GM21723 (cell line): ENCODE results near the gene IQGAP2.
"Not testable (repeated sequence)": the region's sequence is repeated elsewhere in the genome, so short reads cannot be mapped to it uniquely, and the experiment has no call there.

Experiments used
- ATAC-seq: cut with Tn5 transposase; IDR thresholded peaks from one replicate; pipeline ENCODE4 v1.9.1; 2021; ENCODE audit warnings: mild to moderate bottlenecking, moderate library complexity; ENCODE audit not compliant: unreplicated experiment

Gene IQGAP2

DNA sequence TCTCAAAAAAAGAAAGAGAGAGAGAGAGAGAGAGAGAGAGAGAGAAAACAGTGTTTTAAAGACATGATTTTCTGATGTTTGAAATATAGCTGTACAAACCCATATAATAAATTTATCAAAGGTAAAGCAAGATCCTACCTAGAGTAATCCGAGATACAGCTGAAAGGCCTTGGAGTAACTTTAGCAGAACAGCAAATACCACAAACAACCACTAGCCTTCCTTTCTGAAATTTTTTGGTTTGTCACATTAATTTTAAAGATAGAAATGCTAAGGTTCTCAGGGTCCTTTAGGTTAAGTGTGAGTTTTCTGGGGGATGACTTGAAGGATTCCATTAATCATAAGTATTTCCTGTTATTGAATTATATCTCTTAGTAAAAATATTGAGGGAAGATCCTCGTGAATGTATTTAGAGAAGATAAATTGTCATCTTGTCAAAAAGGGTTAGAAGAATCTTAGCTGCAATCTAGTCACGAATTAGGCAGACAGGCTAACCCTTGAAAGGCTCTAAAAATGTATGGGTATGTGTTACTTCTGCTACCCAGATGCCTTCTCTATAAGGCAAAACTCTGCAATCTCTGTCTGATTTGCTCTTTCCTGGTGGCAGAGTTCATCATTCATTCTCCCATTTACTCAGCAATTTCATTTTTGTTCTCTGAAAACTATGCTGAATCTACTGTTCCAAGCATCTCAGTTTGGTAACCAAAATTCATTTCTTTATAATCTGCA, 192.8 kb downstream of the IQGAP2 start:
- ATAC-seq = no peak

DNA sequence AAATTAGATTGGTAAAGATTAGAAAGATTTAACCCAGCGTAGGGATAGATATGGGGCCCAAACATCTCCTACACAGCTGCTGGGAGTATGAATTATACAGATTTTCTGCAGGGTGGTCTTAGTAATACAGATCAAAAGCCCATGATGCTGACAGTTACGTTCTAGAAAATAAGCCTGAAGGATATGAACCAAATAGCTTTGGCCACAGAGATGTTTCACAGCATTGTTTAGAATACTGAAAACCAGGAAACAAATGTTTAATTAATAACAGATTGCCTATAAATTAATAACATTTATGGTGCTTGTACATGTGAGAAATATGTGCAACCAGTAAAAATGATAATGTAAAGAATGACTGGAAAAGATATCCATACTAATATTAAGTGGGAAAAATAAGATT, 195.4 kb downstream of the IQGAP2 start:
- ATAC-seq = no peak

DNA sequence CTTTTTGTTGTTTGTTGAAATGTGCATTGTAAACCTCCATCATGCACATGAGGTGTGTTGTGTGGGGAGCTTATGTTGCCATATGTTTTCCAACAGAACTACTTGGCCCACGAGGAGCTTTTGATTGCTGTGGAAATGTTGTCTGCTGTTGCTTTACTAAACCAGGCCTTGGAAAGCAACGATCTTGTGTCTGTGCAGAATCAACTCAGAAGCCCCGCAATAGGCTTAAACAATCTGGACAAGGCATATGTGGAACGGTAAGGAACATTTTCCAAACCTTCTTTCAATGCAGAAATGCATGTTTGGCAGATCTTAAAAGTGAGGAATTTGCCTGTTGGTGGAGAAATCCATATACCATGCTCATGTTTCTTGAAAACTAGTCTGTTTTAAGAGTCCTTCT, 197.6 kb downstream of the IQGAP2 start:
- ATAC-seq = no peak

DNA sequence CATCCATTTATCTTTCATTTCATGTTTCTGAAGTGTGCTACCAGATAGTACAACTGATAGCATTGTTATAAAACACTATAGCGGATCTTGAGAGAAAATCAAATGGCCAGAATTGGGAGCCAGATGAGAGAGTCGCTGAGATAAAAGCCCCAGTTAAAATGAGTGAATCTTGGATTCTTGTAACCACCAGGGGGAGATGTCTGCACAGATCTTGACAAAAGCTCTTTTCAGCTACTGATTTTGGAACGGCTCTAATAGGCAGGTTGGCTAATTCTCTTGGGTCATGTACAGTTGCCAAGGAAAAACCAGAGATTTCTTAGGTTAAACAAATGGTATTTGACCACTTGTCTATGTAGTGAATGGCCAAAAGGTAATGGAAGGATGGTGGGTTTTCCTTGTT, 198.4 kb downstream of the IQGAP2 start:
- ATAC-seq = peak; percentile 64

DNA sequence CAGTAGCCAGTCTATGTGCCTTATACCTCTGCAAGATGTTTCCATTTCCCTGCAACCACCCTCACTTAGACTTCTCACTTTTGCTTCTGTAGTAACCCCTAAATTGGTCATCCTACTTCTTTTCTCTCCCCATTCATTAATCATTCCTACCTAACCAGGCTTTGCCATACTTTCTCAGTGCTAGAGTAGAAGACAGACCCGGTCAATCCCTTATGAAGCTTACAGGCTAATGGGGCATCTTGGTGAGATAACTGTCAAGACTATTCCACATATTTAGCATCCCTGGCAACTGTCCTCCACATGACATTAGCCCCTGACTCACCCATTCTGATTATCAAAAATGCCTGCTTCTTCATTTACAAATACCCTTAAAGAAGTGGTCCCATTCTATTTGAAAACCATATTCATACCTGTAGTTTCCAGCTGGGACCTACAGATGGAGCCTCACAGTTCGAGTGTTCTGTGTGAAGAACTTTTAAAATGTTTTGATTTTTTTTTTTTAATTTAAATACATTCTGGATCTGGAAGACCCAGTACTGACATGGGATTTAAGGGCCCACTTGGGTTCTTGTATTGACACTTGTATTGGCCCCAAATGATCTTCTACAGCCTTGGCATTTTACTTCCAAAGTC, 199.1 kb downstream of the IQGAP2 start:
- ATAC-seq = no peak

DNA sequence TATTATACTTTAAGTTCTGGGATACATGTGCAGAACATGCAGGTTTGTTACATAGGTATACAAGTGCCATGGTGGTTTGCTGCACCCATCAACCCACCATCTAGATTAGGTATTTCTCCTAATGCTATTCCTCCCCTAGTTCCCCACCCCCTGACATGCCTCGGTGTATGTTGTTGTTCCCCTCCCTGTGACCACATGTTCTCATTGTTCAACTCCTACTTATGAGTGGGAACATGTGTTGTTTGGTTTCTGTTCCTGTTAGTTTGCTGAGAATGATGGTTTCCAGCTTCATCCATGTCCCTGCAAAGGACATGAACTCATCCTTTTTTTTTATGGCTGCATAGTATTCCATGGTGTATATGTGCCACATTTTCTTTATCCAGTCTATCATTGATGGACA, 200.9 kb downstream of the IQGAP2 start:
- ATAC-seq = not testable (repeated sequence)

DNA sequence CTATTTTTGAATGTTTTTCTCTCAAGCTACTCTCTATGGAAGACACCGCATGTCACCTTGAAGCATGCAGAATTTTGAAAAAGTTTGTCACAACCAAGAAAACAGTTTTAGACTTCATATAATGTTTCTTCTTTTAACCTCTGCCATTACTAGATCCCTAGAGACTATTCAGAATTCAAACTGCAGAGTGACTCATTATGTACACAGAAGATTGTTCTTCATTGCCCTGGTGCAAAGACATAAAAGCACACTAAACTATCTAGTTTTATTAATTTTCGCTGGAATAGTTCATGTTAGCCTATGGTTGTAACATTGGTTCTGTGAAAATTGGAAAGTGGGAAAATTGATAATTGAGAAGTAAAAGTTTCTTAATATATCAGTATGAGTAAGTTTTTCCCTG, 201.8 kb downstream of the IQGAP2 start:
- ATAC-seq = no peak

DNA sequence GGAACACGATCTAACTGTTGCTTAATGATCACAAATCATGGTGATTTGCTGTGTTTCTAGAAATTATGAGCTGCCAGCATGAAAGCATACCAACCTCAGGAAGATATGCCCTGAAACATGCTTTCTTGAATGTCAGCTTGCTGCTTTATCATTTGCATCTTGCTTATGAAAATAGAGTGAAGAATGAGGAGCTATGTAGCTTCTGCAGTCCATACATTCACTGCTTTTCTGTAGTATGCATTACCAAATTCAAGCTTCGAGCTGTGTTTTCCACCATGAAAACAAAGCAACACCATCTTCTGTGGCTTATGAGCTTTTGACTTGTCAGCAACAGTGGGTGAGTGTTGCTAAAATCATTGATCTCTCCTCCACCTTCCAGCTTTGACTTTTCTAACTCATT, 203.6 kb downstream of the IQGAP2 start:
- peak; percentile 52 for ATAC-seq

DNA sequence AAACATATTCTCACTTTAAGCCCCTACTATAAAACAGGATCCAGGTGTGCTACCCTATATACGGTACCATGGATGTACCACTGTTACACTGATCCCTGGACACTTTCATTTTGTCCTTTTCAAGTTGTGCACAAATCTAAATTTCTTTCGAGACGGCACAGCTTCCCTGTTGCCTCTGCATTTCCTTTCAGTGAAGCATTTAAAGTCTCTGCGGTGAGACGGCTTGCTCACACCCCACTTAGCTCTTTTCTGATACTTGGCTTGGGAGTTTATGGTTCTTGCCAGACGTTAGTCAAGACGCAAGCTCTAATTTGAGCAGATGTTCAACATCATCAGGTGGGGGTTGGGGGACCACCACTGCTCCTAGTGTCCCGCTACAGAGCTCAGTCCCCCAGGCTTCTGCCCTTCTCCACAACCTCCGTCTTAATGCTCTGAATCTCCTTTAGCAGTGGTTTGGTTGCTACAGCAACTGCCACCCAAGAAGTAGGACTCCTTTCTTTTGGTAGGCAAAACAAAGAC, 204.3 kb downstream of the IQGAP2 start:
- peak; percentile 44 for ATAC-seq

DNA sequence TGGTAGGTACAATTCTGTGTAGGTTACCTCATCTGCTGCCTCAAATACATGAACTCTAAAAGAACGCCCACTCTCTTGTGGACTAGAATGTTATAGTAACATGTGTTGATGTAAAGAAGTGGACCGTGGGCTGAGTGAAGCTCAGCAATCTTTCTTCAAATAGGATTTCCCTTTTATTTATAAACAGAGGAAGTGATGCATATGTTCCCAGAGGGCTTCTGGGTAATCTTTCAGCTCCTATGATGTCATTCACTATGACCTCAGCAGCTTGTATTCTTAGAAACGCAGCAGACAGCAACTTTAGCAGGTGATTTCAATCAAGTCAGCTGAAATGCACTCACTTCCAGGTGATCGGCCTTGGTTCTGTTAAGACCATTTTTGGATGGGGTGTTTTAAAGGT, 205.7 kb downstream of the IQGAP2 start:
- no peak for ATAC-seq

DNA sequence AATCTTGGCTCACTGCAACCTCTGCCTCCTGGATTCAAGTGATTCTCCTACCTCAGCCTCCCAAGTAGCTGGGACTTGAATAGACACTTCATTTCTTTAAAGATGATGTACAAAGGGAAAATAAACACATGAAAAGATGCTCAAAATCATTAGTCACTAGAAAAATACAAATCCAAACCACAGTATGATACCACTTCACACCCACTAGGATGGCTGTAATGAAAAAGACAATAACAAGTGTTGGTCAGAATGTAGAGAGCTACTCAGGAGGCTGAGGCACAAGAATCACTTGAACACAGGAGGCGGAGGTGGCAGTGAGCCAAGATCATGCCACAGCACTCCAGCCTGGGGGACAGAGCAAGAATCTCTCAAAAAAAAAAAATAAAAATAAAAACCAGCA, 207.1 kb downstream of the IQGAP2 start:
- no peak for ATAC-seq

DNA sequence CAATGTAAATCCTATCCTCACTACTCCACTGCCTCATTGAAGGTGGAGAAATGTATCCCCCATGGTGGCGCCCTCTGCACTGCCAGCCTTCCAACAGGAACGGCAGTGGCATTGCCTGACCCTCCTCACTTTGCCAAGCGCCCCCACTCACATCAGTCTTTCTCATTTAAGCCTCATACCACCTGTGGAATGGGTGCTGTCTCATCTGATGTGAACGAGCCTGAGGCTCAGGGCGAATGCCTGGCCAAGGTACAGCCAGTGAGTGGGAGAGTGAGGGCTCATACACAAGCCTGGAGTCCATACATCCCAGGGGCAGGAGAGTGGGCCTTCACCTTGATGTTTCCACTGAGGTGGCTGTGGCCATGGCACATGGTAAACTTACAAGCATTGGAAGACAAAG, 209.9 kb downstream of the IQGAP2 start:
- no peak for ATAC-seq

DNA sequence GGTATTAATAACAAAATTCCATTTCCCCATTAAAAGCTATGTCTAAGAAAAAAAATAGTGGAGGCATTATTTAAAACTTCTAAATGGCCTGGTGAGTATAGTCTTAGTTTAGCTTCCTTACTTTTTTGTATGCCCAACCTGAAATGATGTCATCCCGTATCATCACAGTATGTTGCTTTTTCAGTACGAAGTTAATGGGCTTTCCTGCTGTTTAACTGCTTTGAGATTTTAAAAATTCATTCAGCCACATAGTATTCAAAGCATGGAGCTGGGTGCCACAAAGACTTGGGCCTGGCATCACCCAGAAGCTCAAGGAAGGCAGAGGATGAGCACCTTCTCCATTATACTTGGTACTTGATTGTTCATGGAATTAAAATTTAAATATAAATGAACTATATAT, 212.7 kb downstream of the IQGAP2 start:
- no peak for ATAC-seq

DNA sequence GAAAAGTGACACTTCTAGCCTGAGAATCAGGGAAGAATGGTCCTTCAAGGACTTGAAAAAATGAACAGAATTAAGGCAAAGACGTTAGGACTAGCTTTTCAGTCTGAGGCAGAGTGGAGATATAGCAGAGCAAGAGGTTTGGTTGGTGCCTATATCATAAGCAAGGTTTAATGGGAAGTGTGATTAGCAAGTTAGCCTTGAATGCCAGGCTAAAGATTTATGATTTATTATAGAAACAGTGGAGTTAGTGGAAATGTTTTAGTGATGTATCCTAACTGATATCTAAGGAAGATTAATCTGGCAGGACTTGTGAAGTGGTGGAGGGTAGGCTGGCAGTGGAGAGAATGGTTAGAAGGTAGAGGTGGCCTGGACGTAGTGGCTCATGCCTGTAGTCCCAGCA, 213.1 kb downstream of the IQGAP2 start:
- no peak for ATAC-seq

DNA sequence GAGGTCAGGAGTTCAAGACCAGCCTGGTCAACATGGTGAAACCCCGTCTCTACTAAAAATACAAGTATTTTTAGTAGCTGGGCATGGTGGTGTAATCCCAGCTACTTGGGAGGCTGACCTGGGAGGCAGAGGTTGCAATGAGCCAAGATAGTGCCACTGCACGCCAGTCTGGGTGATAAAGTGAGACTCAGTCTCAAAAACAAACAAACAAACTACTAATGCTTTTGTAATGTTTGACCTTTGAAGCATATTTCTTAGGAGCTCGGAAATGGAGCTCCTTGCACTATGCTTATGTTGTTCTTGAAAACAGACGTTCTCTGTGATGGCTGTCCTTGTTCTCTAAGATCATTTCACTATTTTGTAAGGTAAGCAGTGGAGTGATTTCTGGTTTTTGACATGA, 214.1 kb downstream of the IQGAP2 start:
- no peak for ATAC-seq

DNA sequence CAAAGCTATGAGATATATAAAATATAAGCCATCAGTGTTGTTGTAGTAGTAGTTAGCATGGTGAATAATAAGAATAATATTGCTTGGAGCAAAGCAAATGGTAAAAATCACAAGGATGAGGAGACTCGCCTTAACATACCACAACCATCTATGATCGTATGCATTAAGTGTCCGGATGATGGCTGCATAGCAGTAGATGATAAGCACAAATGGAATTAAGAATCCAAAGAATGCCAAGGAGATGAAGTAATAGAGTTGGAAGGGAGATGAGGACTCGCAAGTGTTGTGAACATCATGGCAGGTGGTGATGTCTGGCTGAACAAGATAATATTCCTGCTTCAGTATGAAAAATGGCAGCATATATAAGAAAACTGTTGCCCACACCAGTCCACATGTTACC, 214.6 kb downstream of the IQGAP2 start:
- no peak for ATAC-seq

DNA sequence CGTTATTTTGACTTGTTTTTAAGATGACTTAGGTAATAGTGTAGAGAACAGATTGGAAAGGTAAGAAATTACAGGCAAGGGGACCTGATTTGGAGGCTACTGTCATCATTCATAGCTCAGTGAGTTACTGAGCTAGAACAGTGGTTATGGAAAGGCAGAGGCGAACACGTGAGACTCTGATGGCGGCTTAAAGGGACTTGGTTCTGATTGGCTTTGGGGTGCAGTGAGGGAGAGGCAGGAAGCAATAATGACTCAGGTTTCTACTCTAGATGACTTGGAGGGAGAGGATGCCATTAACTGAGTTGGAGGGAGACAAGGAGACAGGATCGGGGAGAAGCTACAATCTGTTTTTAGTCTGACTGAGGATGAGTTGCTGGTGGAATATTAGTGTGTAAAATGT, 217.1 kb downstream of the IQGAP2 start:
- no peak for ATAC-seq

DNA sequence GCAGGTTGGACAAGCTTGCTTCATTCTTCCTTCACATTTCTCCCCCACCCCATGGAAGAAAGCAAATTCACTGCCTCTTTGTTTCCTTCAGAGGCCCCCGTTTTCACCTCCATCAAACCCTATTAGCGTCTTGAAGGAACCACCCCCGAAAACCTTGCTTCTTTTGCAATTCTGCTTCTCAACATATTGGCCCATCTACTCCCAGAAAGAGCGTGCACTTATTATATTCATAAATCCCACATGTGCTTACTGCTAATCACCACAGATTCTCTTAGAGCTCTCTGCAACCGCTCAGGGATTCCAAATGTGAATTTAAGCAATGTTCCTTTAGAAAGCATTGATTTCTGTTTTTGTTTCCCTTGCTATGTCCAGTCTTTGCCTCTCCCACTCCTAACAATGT, 219.0 kb downstream of the IQGAP2 start:
- no peak for ATAC-seq

DNA sequence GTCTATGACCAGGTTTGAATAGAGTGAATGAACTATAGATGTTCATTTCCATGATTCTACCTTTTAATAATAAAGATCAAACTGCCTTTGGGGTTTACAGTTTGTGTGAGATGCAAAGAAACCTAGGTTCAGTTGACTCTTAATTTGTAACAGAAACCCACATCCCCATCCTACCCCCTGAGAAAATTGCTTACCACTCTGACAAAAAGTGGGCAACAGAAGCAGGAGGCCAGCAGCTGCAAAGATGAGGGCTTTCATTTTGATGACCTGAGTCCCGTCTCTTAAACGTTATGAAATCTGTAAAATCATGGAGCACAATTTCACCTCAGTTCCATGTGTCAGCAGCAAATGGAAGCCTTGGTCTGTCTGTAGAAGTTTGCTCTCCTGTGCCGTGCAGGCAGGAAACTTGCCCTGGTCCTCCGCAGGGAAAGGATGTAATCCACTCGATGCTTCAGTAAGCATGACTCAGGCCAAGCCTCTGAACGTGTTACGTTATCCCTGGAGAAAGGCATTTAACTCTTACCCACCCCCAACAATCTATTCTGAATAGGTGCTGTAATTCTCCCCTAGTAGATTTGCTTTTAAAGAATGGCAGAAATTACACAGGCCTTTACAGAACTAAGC, 220.0 kb downstream of the IQGAP2 start, which contains the start of gene F2RL2:
Gene F2RL2 (minus strand): TSS at position 431 of the 624 bp plus-strand sequence. CDS start 173 bp downstream, at position 258.
- no peak for ATAC-seq

DNA sequence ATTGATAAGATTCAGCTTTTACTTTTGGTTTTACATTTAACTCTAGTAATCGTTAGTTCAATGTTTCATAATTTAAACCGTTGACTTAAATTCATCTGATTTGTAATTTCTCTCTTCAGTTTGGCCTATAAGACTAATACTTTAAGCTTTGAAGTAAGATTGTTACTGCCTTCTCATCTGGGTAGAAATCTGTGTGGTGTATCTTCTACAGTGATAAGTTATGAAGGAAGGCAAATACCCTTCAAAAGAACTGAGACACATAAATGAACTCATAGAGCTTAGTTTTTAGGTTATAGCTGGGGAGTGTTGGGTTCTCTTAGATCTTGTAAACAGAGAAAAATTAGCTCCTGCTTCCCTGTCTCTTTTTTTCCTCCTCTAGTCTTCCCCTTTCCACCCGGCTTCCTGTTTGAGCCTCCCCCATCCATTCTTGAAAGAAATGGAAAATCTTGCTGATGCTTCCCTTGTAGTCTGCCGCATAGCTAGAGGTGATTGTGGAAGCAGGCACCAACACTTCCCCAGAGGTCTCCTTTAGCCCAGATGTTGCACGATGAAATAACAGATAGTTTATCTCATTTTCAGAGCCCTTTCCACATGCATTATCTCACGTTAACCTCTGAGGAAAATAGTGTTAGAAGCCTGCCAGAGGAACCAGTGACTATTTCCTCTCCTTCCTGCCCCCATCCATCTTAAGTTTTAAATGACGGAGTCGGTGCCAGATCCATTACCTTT, 222.2 kb downstream of the IQGAP2 start:
- no peak for ATAC-seq

DNA sequence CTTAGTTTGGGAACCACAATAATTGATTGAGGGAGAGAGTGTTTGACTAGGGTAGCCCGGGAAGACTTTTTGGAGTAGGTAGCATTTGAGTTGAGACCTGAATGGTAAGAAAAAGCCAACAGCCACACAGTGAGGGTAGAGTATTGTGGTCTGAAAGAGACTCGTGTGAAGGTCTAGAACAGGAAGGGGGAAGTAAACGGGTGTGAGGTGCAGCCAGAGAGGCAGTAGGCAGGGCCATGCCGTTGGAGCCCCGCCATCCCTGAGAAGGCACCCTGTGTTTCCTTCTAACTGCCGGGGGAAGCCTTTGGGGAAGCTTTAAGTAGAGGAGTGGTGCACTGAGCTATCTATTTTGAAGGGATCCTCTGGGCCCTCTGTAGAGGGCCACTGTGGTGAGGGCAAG, 223.7 kb downstream of the IQGAP2 start:
- ATAC-seq = no peak
